Heart left ventricle (tissue), 16 donors: ENCODE measurements around the gene DRP2. TPM values are rescaled to one million over a fixed set of nuclear protein-coding genes. Genes with fewer than 3 reads are reported as not detected.

Experiments used
- ATAC-seq, 4 donors: fragments of 200-7000 bp; cut with Tn5 transposase; one replicate each; pipeline ENCODE4 v1.9.1; 2020 to 2022; ENCODE audit warnings: moderate library complexity in 4 of 4, mild to moderate bottlenecking in 3 of 4, moderate number of reproducible peaks in 1 of 4
- DNase-seq, 5 donors: peaks; one replicate each; pipeline ENCODE4 v3.0.0-alpha.2; 2020
- H3K27ac ChIP-seq, 12 donors: fragments of 200-600 bp; sonication (generic) in 4 of 12; one replicate each; pipeline versions ENCODE4 v1.5.0 to v1.8.0; 2016 to 2022; ENCODE audit warnings: mild to moderate bottlenecking in 2 of 12
- H3K27me3 ChIP-seq, 9 donors: fragments of 200-600 bp; sonication (generic) in 2 of 9; one replicate each; pipeline versions ENCODE4 v1.5.1 to v1.8.0; 2016 to 2022; ENCODE audit warnings: mild to moderate bottlenecking in 3 of 9
- H3K36me3 ChIP-seq, 9 donors: fragments of 200-600 bp; sonication (generic) in 2 of 9; one replicate each; pipeline versions ENCODE4 v1.5.0 to v1.8.0; 2018 to 2022; ENCODE audit warnings: mild to moderate bottlenecking in 2 of 9
- H3K4me1 ChIP-seq, 12 donors: fragments of 200-600 bp; sonication (generic) in 4 of 12; one replicate each; pipeline versions ENCODE4 v1.5.0 to v1.8.0; 2016 to 2022; ENCODE audit warnings: mild to moderate bottlenecking in 3 of 12
- H3K4me3 ChIP-seq, 12 donors: fragments of 200-600 bp; sonication (generic) in 4 of 12; one replicate each; pipeline versions ENCODE4 v1.5.0 to v1.8.0; 2017 to 2022; ENCODE audit warnings: mild to moderate bottlenecking in 9 of 12, moderate library complexity in 4 of 12
- H3K9me3 ChIP-seq, 12 donors: fragments of 200-600 bp; sonication (generic) in 4 of 12; one replicate each; pipeline versions ENCODE4 v1.5.0 to v1.8.0; 2016 to 2022; ENCODE audit warnings: mild to moderate bottlenecking in 1 of 12
- POLR2A ChIP-seq, 2 donors: fragments of 450-650 bp; IDR thresholded peaks; one replicate each; pipeline ENCODE4 v1.6.1; 2017; ENCODE audit warnings: antibody characterized with exemption in 2 of 2, mild to moderate bottlenecking in 2 of 2, moderate library complexity in 2 of 2
- WGBS, 4 donors: extraction: QIAGEN DNeasy Blood & Tissue Kit in 2 of 4; methylation state at CpG; one replicate each; pipeline versions ENCODE4 v1.1.5 to v1.1.7; 2013 to 2018; 5-methylcytosine and 5-hydroxymethylcytosine counted together
- intact Hi-C, 10 donors: fragments of 100-400 bp; cut with DNase I; formaldehyde crosslinking; loops; one replicate each; pipeline versions ENCODE4 v1.11.1 to v1.14.2; 2022
- polyA plus RNA-seq, 2 donors: library from polyadenylated mRNA; stranded (reverse); fragments of 200-250 nt; gene quantifications; one replicate each; pipeline ENCODE4 v1.2.3, GENCODE V29; 2013
- total RNA-seq, 9 donors: library from RNA; depleted of rRNA in 2 of 9; stranded (reverse); fragments of >200 nt in 2 of 9; fragmentation: NEBNext Ultra II Directional in 3 of 9; extraction: Animal tissue kit (Norgen Biotek cat#: 25700) in 3 of 9; gene quantifications; one replicate each; pipeline versions ENCODE4 v1.1.0 to v1.2.4, GENCODE V29; 2016 to 2023
- TF ChIP-seq, protein P1 (sequence below), 12 donors: fragments of 200-600 bp; sonication (generic) in 4 of 12; IDR thresholded peaks; one replicate each; pipeline versions ENCODE4 v1.5.0 to v1.8.0; 2018 to 2022; ENCODE audit warnings: antibody characterized with exemption in 12 of 12, mild to moderate bottlenecking in 5 of 12
- donor health status: ischemic (EF 13 %, LVEDD 7.1; RV severe dilation, severe dysfunction).
- donor health status: healthy with polysubstance abuse.
- donor health status: DM: no; HTN: yes; CAD: no.
- donor health status: DM: no; HTN: no; CAD: no.
- donor health status: ischemic (EF 25% LVEDD 6.9; RV normal size, moderate dysfunction).
- donor health status: ischemic (EF 25% LVEDD 5.7; RV mildly dilated, moderate dysfunction).
- donor health status: healthy.
- donor health status: DM: yes; HTN: yes; CAD: no.
- donor health status: ischemic (EF 35%, LVEDD 5.7; RV mildly dilated, moderate dysfunction).
- donor health status: nonischemic (EF 11% LVEDD 7.7; RV severe dilation, severe dysfunction).
- donor health status: DM: yes; HTN: yes; CAD: no.
- donor health status: PGD.
- donor health status: ischemic (EF 29% LVEDD 5.4; RV normal size, mild dysfunction).
- donor health status: nonischemic (EF 23%, LVEDD 6.1; RV moderate dilation, normal function).

The DRP2 gene
- total and polyA plus RNA-seq, 11 donors = 0.01 to 0.11 (median 0.05) TPM; not detected in 4

GRCh38 chrX:101190736-101191135, 28.9 kb upstream of the DRP2 start:
- intact Hi-C loops = loop anchor here in 1 of 10 donors (10.0 kb wide), 1 partner anchor 64 kb away; no protein-coding TSS in a partner anchor
- peaks cover 0 to 27% (median 0%) of the 10 kb centered on the region in 9 donors for H3K27me3 ChIP-seq
- H3K9me3 ChIP-seq = peaks cover 0 to 7% (median 0%) of the 10 kb centered on the region in 12 donors
- no peaks in the 10 kb centered on the region for H3K36me3 ChIP-seq
- H3K27ac ChIP-seq = peak overlapping the region in 1 of 12 donors; percentile 68
- no peak for TF ChIP-seq POLR2A (IDR thresholded peaks at IDR 0.05)
- TF ChIP-seq, protein P1, sequence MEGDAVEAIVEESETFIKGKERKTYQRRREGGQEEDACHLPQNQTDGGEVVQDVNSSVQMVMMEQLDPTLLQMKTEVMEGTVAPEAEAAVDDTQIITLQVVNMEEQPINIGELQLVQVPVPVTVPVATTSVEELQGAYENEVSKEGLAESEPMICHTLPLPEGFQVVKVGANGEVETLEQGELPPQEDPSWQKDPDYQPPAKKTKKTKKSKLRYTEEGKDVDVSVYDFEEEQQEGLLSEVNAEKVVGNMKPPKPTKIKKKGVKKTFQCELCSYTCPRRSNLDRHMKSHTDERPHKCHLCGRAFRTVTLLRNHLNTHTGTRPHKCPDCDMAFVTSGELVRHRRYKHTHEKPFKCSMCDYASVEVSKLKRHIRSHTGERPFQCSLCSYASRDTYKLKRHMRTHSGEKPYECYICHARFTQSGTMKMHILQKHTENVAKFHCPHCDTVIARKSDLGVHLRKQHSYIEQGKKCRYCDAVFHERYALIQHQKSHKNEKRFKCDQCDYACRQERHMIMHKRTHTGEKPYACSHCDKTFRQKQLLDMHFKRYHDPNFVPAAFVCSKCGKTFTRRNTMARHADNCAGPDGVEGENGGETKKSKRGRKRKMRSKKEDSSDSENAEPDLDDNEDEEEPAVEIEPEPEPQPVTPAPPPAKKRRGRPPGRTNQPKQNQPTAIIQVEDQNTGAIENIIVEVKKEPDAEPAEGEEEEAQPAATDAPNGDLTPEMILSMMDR (IDR thresholded peaks at IDR 0.05) = no peak
- no peaks in the 10 kb centered on the region for H3K4me1 ChIP-seq
- DNase-seq (no peak), ATAC-seq (no peak)
- WGBS, 4 donors = 70 to 90% (median 84%) methylated on average over 1 of the region's 1 CpG
- H3K4me3 ChIP-seq = no peak overlapping the region

DNA sequence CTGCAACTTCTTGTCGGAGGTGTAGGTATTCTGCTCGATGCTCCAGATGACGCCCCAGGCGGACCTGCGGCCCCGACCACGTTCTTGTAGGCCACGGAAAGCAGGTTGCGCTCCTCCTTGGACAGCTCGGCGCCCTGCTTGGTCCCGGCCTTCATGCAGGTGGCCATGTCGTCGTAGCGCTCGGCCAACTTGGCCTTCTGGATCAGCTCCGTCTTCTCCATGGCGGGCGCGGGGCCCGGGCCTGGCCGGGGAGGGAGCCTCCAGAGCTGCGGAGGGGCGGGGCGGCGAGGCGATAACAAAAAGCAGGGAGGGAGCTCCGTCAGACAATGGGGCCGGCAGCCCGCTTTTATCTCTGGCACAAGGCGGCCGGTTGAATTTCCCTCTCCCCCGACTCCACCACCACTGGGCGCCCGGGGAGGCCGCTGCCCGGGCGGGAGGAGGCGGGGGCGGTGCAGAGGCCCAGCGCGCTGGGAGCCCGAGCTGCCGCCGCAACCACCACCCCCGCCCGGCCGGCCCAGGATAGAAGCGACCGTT, 28.3 kb upstream of the DRP2 start:
- Histone ChIP-seq H3K9me3 (peaks cover 0 to 7% (median 0%) of the 10 kb centered on the region in 12 donors), H3K4me1 (no peaks in the 10 kb centered on the region), H3K36me3 (no peaks in the 10 kb centered on the region), H3K4me3 (peak overlapping the region in 9 of 12 donors; percentile 14 to 41 (median 33)), H3K27ac (peak overlapping the region in 1 of 12 donors; percentile 68), H3K27me3 (peaks cover 0 to 27% (median 0%) of the 10 kb centered on the region in 9 donors)
- WGBS, 4 donors = 12 to 40% (median 27%) methylated on average over 37 to 50 of the region's 50 CpGs
- ATAC-seq = peak in 3 of 4 donors; percentile 22 to 78 (median 67)
- TF ChIP-seq, protein P1 (IDR thresholded peaks at IDR 0.05) = no peak
- TF ChIP-seq POLR2A (IDR thresholded peaks at IDR 0.05) = no peak
- intact Hi-C loops = loop anchor here in 1 of 10 donors (10.0 kb wide), 1 partner anchor 64 kb away; no protein-coding TSS in a partner anchor
- peak in 4 of 5 donors; percentile 7 to 29 (median 20) for DNase-seq

DNA sequence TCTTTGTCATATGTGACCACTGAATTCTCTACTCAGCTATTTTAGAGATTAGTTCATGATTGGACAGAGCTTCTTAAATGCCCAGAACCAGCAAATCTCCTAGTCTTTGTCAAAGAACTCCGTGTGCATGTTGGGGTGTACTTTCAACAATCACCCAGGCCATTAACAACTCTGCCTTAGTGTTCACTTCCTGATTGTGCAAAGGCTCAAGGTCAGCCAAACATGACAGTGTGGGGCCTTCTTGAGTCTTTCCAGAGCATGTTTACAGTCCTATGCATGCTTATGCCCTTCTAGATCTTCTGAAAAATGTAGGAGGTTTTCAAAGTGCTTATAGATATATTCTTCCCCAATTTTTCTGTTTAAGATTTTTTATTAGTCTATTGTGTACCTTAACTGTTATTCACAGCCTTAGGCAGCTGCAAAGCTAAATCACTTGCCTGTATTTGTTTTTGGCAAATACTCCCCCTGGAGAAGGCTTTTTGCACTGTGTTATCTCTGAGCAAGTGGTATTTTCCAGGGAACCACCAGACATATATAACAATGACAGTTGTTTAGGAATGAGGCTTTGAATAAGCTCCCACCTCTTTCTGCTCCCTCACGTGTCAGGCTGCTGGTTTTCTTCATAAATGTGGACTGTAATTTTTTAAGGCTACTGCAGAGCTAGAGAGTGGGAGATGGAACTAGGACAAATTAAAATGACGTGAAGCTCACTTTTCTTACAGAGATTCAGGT, 24.0 kb upstream of the DRP2 start:
- Histone ChIP-seq H3K9me3 (no peaks in the 10 kb centered on the region), H3K4me3 (no peak overlapping the region), H3K27me3 (peaks cover 0 to 30% (median 0%) of the 10 kb centered on the region in 9 donors), H3K36me3 (no peaks in the 10 kb centered on the region), H3K4me1 (no peaks in the 10 kb centered on the region), H3K27ac (no peak overlapping the region)
- 54 to 77% (median 65%) methylated on average over 3 of the region's 3 CpGs for WGBS, 4 donors
- ATAC-seq = no peak
- TF ChIP-seq POLR2A (IDR thresholded peaks at IDR 0.05) = no peak
- TF ChIP-seq, protein P1 (IDR thresholded peaks at IDR 0.05) = no peak
- no peak for DNase-seq
- intact Hi-C loops = loop anchor here in 1 of 10 donors (10.0 kb wide), 1 partner anchor 59 kb away; no protein-coding TSS in a partner anchor

- ATAC-seq (no peak), DNase-seq (no peak)
- Histone ChIP-seq H3K27me3 (peaks cover 0 to 26% (median 0%) of the 10 kb centered on the region in 9 donors), H3K4me3 (no peak overlapping the region), H3K4me1 (no peaks in the 10 kb centered on the region), H3K36me3 (no peaks in the 10 kb centered on the region), H3K9me3 (no peaks in the 10 kb centered on the region), H3K27ac (no peak overlapping the region)
- 10 to 35% (median 23%) methylated on average over 2 of the region's 2 CpGs for WGBS, 4 donors
- intact Hi-C loops = loop anchor here in 3 of 10 donors (10.0 kb wide), 3 partner anchors 309 to 529 kb away; no protein-coding TSS in a partner anchor
- TF ChIP-seq, protein P1 (IDR thresholded peaks at IDR 0.05) = no peak
These were observed 15.7 kb upstream of the DRP2 start for GRCh38 chrX:101203761-101204351.
